Neutrophil (primary cell): ENCODE data around the gene MEF2A.

ENCODE experiments used
- H3K27ac ChIP-seq: fragments of 200-600 bp; sonication (generic); 2 replicates; pipeline ENCODE4 v1.5.1; 2016; ENCODE audit warnings: mild to moderate bottlenecking, moderate library complexity
- H3K27me3 ChIP-seq: fragments of 200-600 bp; sonication (generic); 2 replicates; pipeline ENCODE4 v1.6.0; 2016; ENCODE audit warnings: mild to moderate bottlenecking
- H3K36me3 ChIP-seq: fragments of 200-600 bp; sonication (generic); 2 replicates; pipeline ENCODE4 v1.5.1; 2017
- H3K4me1 ChIP-seq, 2 experiments: fragments of 200-600 bp in 1 of 2; sonication (generic) in 1 of 2; 1 replicate in 1 of 2; 2 replicates in 1 of 2; pipeline versions ENCODE4 v1.5.1 to v1.6.1; 2013 to 2016; ENCODE audit warnings: low read depth in 1 of 2, low read length in 1 of 2, mild to moderate bottlenecking in 1 of 2, moderate library complexity in 1 of 2; ENCODE audit not compliant: control insufficient read depth in 1 of 2, insufficient read depth in 1 of 2
- H3K4me3 ChIP-seq, 2 experiments: fragments of 200-600 bp in 1 of 2; sonication (generic) in 1 of 2; 1 replicate in 1 of 2; 2 replicates in 1 of 2; pipeline ENCODE4 v1.5.1; 2013 to 2016; ENCODE audit warnings: low read depth in 1 of 2, low read length in 1 of 2, mild to moderate bottlenecking in 1 of 2, moderate library complexity in 1 of 2
- H3K9me3 ChIP-seq: fragments of 200-600 bp; sonication (generic); 2 replicates; pipeline ENCODE4 v1.5.1; 2016
- TF ChIP-seq, protein P1 (sequence below): fragments of 200-600 bp; sonication (generic); IDR thresholded peaks from 2 replicates; pipeline ENCODE4 v1.5.1; 2016; ENCODE audit warnings: antibody characterized with exemption

MEF2A gene

DNA sequence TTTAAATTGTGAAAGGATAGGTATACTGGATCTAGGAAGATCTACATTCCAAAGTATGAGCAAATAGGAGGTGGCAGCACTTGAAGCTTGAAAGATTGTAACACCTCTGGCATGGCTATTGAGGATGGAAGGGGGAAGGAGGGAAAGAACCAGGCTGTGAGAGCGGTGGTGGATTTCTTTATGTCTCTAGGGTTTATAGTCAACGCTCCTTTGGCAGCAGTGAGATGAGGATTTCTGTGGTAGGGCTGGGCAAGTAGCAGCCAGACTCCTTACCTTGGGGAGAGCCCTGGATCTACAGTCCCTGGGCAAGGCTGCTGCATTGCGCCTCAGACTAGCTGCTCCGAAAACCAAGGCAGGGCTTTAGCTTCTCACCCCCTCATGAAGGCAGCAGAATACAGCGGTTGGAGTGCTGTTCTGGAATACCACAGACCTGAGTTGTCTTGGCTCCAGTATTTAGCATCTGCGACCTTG, 53.2 kb downstream of the MEF2A start:
- Histone ChIP-seq H3K27ac (peak overlapping the region; percentile 79), H3K27me3 (no peaks in the 10 kb centered on the region), H3K4me1 (peaks cover 65 to 84% of the 10 kb centered on the region in 2 experiments), H3K36me3 (no peaks in the 10 kb centered on the region), H3K4me3 (no peak overlapping the region), H3K9me3 (no peaks in the 10 kb centered on the region)
- TF ChIP-seq, protein P1, sequence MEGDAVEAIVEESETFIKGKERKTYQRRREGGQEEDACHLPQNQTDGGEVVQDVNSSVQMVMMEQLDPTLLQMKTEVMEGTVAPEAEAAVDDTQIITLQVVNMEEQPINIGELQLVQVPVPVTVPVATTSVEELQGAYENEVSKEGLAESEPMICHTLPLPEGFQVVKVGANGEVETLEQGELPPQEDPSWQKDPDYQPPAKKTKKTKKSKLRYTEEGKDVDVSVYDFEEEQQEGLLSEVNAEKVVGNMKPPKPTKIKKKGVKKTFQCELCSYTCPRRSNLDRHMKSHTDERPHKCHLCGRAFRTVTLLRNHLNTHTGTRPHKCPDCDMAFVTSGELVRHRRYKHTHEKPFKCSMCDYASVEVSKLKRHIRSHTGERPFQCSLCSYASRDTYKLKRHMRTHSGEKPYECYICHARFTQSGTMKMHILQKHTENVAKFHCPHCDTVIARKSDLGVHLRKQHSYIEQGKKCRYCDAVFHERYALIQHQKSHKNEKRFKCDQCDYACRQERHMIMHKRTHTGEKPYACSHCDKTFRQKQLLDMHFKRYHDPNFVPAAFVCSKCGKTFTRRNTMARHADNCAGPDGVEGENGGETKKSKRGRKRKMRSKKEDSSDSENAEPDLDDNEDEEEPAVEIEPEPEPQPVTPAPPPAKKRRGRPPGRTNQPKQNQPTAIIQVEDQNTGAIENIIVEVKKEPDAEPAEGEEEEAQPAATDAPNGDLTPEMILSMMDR, result no peak

DNA sequence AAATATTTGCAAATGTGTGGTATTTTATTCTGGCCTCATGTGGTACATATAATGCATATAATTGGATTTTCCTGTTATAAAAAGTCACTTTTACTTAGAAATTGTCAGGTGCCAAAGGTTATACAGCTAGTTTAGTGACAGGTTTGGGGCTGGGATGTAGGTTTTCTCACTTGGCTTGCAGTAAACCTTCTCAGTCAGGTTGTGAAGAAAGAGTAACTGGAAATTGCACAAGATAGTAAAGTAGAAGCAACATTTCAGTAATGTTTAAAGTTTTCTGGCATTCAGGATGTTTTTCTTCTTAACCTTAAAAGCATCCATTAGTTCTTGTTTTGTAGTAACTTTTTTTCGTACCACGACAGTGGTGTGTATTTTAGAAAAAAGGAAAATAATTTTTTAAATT, 53.9 kb downstream of the MEF2A start:
- Histone ChIP-seq H3K27ac (peak overlapping the region; percentile 79), H3K4me1 (peaks cover 58 to 77% of the 10 kb centered on the region in 2 experiments), H3K9me3 (no peaks in the 10 kb centered on the region), H3K27me3 (no peaks in the 10 kb centered on the region), H3K4me3 (peak overlapping the region; percentile 13 to 18), H3K36me3 (no peaks in the 10 kb centered on the region)
- TF ChIP-seq, protein P1, result no peak

DNA sequence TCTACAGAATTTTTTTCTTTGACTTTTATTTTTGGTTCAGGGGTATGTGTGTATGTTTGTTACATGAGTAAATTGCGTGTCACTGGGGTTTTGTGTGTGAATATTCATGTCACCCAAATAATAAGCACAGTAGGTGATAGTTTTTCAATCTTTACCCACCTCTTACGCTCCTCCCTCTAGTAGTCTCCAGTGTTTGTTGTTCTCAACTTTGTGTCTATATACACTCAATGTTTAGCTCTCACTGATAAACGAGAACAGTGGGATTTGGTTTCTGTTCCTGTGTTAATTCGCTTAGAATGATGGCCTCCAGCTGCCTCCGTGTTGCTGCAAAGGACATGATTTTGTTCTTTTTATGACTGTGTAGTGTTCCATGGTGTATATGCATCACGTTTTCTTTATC, 54.4 kb downstream of the MEF2A start:
- H3K27me3 ChIP-seq, result no peaks in the 10 kb centered on the region
- peak overlapping the region; percentile 13 to 18 for H3K4me3 ChIP-seq
- peaks cover 53 to 73% of the 10 kb centered on the region in 2 experiments for H3K4me1 ChIP-seq
- TF ChIP-seq, protein P1, result no peak
- no peaks in the 10 kb centered on the region for H3K36me3 ChIP-seq
- H3K9me3 ChIP-seq, result no peaks in the 10 kb centered on the region
- peak overlapping the region; percentile 79 for H3K27ac ChIP-seq

DNA sequence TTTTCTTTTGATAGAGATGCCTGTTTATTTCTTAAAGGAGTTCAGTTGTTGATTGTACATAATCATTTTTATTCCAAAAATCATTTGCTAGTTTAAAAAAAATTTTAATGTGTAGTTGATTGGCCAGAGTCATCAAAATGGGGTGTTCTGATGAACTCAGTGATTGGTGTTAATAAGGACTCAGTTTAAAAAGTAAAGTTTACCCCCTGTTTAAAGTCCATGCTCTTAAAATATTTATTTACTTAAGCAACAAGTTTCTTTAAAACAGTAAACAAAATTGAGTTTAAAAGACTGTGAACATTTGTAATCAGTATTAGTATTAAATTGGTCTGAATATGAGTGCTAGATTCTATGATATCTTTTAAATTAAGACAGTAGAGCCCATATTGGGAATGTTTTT, 56.0 kb downstream of the MEF2A start:
- H3K27ac ChIP-seq, result no peak overlapping the region
- H3K9me3 ChIP-seq, result no peaks in the 10 kb centered on the region
- H3K4me1 ChIP-seq, result peaks cover 37 to 59% of the 10 kb centered on the region in 2 experiments
- H3K4me3 ChIP-seq, result no peak overlapping the region
- no peaks in the 10 kb centered on the region for H3K27me3 ChIP-seq
- no peaks in the 10 kb centered on the region for H3K36me3 ChIP-seq
- TF ChIP-seq, protein P1, result no peak

DNA sequence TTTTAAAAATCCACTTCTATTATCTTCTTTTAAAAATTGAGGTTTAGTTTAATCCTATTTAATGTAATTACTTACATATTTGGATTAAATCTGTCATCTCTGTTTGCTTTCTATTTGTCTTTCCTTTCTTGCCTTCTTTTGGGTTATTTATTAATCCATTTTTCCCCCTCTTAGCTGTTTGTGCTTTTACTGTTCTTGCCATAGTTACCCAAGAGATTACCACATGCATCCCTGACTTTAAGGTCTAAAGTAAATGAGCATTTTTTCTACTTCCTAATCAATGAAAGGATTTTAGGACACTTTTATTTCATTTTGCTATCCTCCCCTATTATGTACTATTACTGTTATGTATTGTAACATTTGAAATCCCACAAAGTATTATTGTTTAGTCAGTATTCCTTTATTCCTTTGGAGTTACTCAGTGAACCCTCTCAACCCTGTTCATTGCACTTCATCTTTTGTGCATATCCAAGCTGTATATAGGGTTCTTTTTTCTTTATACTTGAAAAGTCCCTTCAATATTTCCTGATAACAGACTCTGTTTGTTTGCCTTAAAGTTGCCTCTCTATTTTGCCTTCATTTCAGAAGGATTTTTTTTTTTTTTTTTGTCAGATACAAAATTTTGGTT, 62.7 kb downstream of the MEF2A start:
- Histone ChIP-seq H3K27ac (no peak overlapping the region), H3K36me3 (no peaks in the 10 kb centered on the region)

More for the DNA sequence above, 62.7 kb downstream of the MEF2A start:
- Histone ChIP-seq H3K9me3 (no peaks in the 10 kb centered on the region), H3K27me3 (no peaks in the 10 kb centered on the region), H3K4me3 (no peak overlapping the region), H3K4me1 (peaks cover 22 to 33% of the 10 kb centered on the region in 2 experiments)
- TF ChIP-seq, protein P1, result no peak
